PC-3 (cell line): ENCODE measurements around the gene PAPSS1.

Experiments
- EZH2 ChIP-seq: fragments of 300-600 bp; sonication (generic); IDR thresholded peaks from one replicate; pipeline ENCODE4 v1.6.1; 2017; ENCODE audit warnings: antibody characterized with exemption, mild to moderate bottlenecking, low read length; ENCODE audit not compliant: unreplicated experiment
- EZH2phosphoT487 ChIP-seq: fragments of 300-600 bp; sonication (generic); IDR thresholded peaks from 2 replicates; pipeline ENCODE4 v1.6.1; 2018; ENCODE audit warnings: mild to moderate bottlenecking, antibody characterized with exemption, low read length, borderline replicate concordance
- TF ChIP-seq, protein P1 (sequence below): fragments of 300-600 bp; sonication (generic); conservative IDR thresholded peaks from 2 replicates; pipeline ENCODE4 v1.5.1; 2017; ENCODE audit warnings: antibody characterized with exemption, low read depth, mild to moderate bottlenecking, low read length

GRCh38 chr4:107736037-107736436 is 16.0 kb upstream of the PAPSS1 start:
- TF ChIP-seq EZH2 (no peak), EZH2phosphoT487 (no peak)
- TF ChIP-seq, protein P1, sequence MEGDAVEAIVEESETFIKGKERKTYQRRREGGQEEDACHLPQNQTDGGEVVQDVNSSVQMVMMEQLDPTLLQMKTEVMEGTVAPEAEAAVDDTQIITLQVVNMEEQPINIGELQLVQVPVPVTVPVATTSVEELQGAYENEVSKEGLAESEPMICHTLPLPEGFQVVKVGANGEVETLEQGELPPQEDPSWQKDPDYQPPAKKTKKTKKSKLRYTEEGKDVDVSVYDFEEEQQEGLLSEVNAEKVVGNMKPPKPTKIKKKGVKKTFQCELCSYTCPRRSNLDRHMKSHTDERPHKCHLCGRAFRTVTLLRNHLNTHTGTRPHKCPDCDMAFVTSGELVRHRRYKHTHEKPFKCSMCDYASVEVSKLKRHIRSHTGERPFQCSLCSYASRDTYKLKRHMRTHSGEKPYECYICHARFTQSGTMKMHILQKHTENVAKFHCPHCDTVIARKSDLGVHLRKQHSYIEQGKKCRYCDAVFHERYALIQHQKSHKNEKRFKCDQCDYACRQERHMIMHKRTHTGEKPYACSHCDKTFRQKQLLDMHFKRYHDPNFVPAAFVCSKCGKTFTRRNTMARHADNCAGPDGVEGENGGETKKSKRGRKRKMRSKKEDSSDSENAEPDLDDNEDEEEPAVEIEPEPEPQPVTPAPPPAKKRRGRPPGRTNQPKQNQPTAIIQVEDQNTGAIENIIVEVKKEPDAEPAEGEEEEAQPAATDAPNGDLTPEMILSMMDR, result no peak
